Smooth muscle cell (in vitro differentiated cells): ENCODE measurements around the gene SOS1. TPM values are rescaled to one million over a fixed set of nuclear protein-coding genes. Genes with fewer than 3 reads are reported as not detected.
"Not testable (repeated sequence)": the region's sequence is repeated elsewhere in the genome, so short reads cannot be mapped to it uniquely, and the experiment has no call there.

ENCODE experiments used
- DNase-seq: peaks from one replicate; lab custom pipeline; 2025; ENCODE audit not compliant: unreplicated experiment; lab: John Stamatoyannopoulos, UW
- H2AFZ ChIP-seq: fragments of 200-600 bp; sonication (generic); 2 replicates; pipeline ENCODE4 v1.6.0; 2016; ENCODE audit warnings: antibody characterized with exemption, low read depth, mild to moderate bottlenecking
- H3F3A ChIP-seq: fragments of 200-600 bp; sonication (generic); 2 replicates; pipeline ENCODE4 v1.6.0; 2017; ENCODE audit warnings: antibody characterized with exemption, low read depth
- H3K27ac ChIP-seq: fragments of 200-600 bp; sonication (generic); 2 replicates; pipeline ENCODE4 v1.5.1; 2016; ENCODE audit warnings: low read depth, mild to moderate bottlenecking
- H3K27me3 ChIP-seq: fragments of 200-600 bp; sonication (generic); 2 replicates; pipeline ENCODE4 v1.6.1; 2016; ENCODE audit warnings: low read depth, mild to moderate bottlenecking
- H3K36me3 ChIP-seq: fragments of 200-600 bp; sonication (generic); 2 replicates; pipeline ENCODE4 v1.5.1; 2016; ENCODE audit warnings: low read depth
- H3K4me1 ChIP-seq: fragments of 200-600 bp; sonication (generic); 2 replicates; pipeline ENCODE4 v1.5.1; 2016; ENCODE audit warnings: low read depth
- H3K4me2 ChIP-seq: fragments of 200-600 bp; sonication (generic); 2 replicates; pipeline ENCODE4 v1.6.0; 2016; ENCODE audit warnings: mild to moderate bottlenecking
- H3K4me3 ChIP-seq: fragments of 200-600 bp; sonication (generic); 2 replicates; pipeline ENCODE4 v1.5.1; 2016; ENCODE audit warnings: mild to moderate bottlenecking
- H3K79me2 ChIP-seq: fragments of 200-600 bp; sonication (generic); 2 replicates; pipeline ENCODE4 v1.6.0; 2016; ENCODE audit warnings: low read depth, mild to moderate bottlenecking
- H3K9ac ChIP-seq: fragments of 200-600 bp; sonication (generic); 2 replicates; pipeline ENCODE4 v1.6.0; 2016; ENCODE audit warnings: low read depth
- H3K9me3 ChIP-seq: fragments of 200-600 bp; sonication (generic); replicated peaks from 2 replicates; pipeline ENCODE4 v1.5.1; 2016; ENCODE audit warnings: low read depth
- H4K20me1 ChIP-seq: fragments of 200-600 bp; sonication (generic); 2 replicates; pipeline ENCODE4 v1.6.0; 2016; ENCODE audit warnings: low read depth
- CTCF ChIP-seq: fragments of 200-600 bp; sonication (generic); IDR thresholded peaks from 2 replicates; pipeline ENCODE4 v1.5.1; 2017; ENCODE audit warnings: borderline replicate concordance, mild to moderate bottlenecking, antibody characterized with exemption; ENCODE audit not compliant: insufficient read depth, poor library complexity, severe bottlenecking
- WGBS: methylation state at CpG from one replicate; pipeline ENCODE4 v1.1.7; 2016; ENCODE audit warnings: low lambda C conversion rate; 5-methylcytosine and 5-hydroxymethylcytosine counted together
- polyA plus RNA-seq: library from polyadenylated mRNA; unstranded; fragments of >200 nt; fragmentation: Nextera tagmentation; extraction: Ambion mirVana; gene quantifications from 2 replicates; pipeline ENCODE4 v1.2.1, GENCODE V29; 2016
- total RNA-seq: library from RNA; depleted of rRNA; stranded (reverse); fragments of >200 nt; gene quantifications from 2 replicates; pipeline ENCODE4 v1.2.3, GENCODE V29; 2014

Gene SOS1
- total and polyA plus RNA-seq, 2 experiments from 2014 or later, result 8.4 to 34.0 TPM

GRCh38 chr2:39139511-39140237, 18.8 kb upstream of the SOS1 start:
- H4K20me1 ChIP-seq, result no peaks in the 10 kb centered on the region
- H3K4me1 ChIP-seq, result no peaks in the 10 kb centered on the region
- H3K4me3 ChIP-seq, result no peak overlapping the region
- H3K9ac ChIP-seq, result no peak overlapping the region
- no peaks in the 10 kb centered on the region for H3K9me3 ChIP-seq
- H2AFZ ChIP-seq, result no peak overlapping the region
- no peak for DNase-seq
- no peaks in the 10 kb centered on the region for H3K36me3 ChIP-seq
- no peak overlapping the region for H3K27ac ChIP-seq
- 82% methylated on average over 2 of the region's 2 CpGs for WGBS
- TF ChIP-seq CTCF, result no peak
- no peak overlapping the region for H3K4me2 ChIP-seq
- H3K79me2 ChIP-seq, result no peaks in the 10 kb centered on the region
- H3K27me3 ChIP-seq, result no peaks in the 10 kb centered on the region
- no peaks in the 10 kb centered on the region for H3F3A ChIP-seq

- Histone ChIP-seq H3K36me3 (no peaks in the 10 kb centered on the region), H2AFZ (no peak overlapping the region), H3K27me3 (no peaks in the 10 kb centered on the region), H3F3A (no peaks in the 10 kb centered on the region), H3K4me2 (no peak overlapping the region), H3K27ac (no peak overlapping the region), H3K9ac (no peak overlapping the region), H3K9me3 (no peaks in the 10 kb centered on the region), H3K4me1 (no peaks in the 10 kb centered on the region), H4K20me1 (no peaks in the 10 kb centered on the region), H3K4me3 (no peak overlapping the region), H3K79me2 (no peaks in the 10 kb centered on the region)
- WGBS, result 91% methylated on average over 8 of the region's 8 CpGs
- TF ChIP-seq CTCF, result no peak
- DNase-seq, result no peak
Observed at GRCh38 chr2:39138837-39139211, 18.0 kb upstream of the SOS1 start.

GRCh38 chr2:39138187-39138836, 17.5 kb upstream of the SOS1 start:
- not testable (repeated sequence) for H3K4me3 ChIP-seq, H3K27me3 ChIP-seq, H3K36me3 ChIP-seq, H3K27ac ChIP-seq, H3K9me3 ChIP-seq, H3K4me2 ChIP-seq, H3K4me1 ChIP-seq, H3K9ac ChIP-seq, H3K79me2 ChIP-seq, H3F3A ChIP-seq, DNase-seq, H4K20me1 ChIP-seq, H2AFZ ChIP-seq
- 97% methylated on average over 18 of the region's 18 CpGs for WGBS

- H3K9me3 ChIP-seq, result no peaks in the 10 kb centered on the region
- WGBS, result 90% methylated on average over 5 of the region's 5 CpGs
- no peak overlapping the region for H2AFZ ChIP-seq
- H3K27me3 ChIP-seq, result no peaks in the 10 kb centered on the region
- no peaks in the 10 kb centered on the region for H3K36me3 ChIP-seq
- no peaks in the 10 kb centered on the region for H3K79me2 ChIP-seq
- no peak overlapping the region for H3K27ac ChIP-seq
- no peak overlapping the region for H3K4me3 ChIP-seq
- no peak for DNase-seq
- H3K4me1 ChIP-seq, result no peaks in the 10 kb centered on the region
- H4K20me1 ChIP-seq, result no peaks in the 10 kb centered on the region
- no peak overlapping the region for H3K9ac ChIP-seq
- no peak for TF ChIP-seq CTCF
- H3F3A ChIP-seq, result no peaks in the 10 kb centered on the region
- H3K4me2 ChIP-seq, result no peak overlapping the region
Observed at GRCh38 chr2:39136799-39137198, 15.9 kb upstream of the SOS1 start.
